PC-9 (cell line): ENCODE results near the gene PCSK7.

Experiments
- CTCF ChIP-seq: fragments of 200-600 bp; sonication (generic); conservative IDR thresholded peaks from 2 replicates; pipeline ENCODE4 v1.6.1; 2017; ENCODE audit warnings: mixed run types, antibody characterized with exemption, mild to moderate bottlenecking, moderate library complexity
- EZH2 ChIP-seq: fragments of 200-600 bp; sonication (generic); IDR thresholded peaks from 2 replicates; pipeline ENCODE4 v1.8.0; 2017; ENCODE audit warnings: antibody characterized with exemption, low read depth

- TF ChIP-seq CTCF (no peak), EZH2 (no peak)
Observed at GRCh38 chr11:117203069-117203407, 28.8 kb downstream of the PCSK7 start.
